Activated CD8-positive, alpha-beta memory T cell treated with anti-CD3 and anti-CD28 coated beads, Interleukin-2, amount 50 U/mL, for 1 hour (primary cell): ENCODE results near the gene FBXO41.

Experiments used
- DNase-seq: peaks from one replicate; pipeline ENCODE4 v3.0.0-alpha.2; 2020; ENCODE audit errors: extremely low read depth

Gene FBXO41

DNA sequence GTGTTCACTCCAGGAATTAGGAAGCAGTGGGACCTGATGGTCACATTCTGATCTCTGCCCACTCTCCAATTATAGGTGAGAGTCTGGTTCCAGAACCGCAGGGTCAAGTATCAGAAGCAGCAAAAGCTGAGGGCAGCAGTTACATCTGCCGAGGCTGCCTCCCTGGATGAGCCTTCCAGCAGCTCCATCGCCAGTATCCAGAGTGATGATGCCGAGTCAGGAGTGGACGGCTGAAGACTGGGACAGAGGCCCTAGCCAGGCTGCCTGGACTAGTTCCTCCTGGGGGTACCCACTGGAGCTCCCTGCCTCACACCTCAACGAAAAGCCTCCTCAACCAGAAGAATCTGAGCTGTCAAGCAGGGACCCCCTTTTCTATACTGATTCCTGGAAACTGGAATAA, 73.6 kb downstream of the FBXO41 start:
- DNase-seq: no peak

DNA sequence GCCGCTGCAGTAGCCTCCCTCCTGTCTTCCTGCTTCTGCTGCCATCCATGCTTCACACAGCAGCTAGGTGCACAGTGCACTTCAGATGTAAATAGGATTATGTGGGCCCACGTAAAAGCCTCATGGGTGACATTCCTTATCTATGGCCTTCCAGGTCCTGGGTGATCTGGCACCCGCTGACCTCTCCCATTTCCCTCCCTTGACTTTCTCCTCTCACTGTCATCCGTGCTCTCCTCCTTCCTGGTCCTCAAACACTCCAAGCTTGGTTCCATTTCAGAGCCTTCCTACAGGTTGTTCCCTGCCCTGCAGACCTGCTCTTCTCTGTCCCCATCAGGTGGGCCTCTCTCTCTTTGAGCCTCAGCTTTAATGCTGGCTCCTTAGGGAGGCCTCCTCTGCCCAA, 74.3 kb downstream of the FBXO41 start:
- no peak for DNase-seq

DNA sequence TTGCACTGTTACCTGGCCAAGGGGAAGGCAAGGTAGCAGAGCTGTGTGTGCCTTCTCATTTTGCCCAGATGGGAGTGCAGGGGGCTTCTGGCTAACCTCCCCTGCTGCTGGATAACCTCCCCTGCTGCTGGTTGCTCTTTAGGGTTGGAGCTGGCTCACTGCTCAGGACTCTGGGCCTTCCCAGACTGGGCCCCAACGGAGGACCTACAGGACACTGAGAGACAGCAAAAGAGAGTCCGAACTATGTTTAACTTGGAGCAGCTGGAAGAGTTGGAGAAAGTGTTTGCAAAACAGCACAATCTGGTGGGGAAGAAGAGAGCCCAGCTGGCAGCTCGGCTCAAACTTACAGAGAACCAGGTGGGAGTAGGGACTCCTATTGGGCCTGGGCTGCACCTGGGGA, 76.0 kb downstream of the FBXO41 start:
- no peak for DNase-seq

DNA sequence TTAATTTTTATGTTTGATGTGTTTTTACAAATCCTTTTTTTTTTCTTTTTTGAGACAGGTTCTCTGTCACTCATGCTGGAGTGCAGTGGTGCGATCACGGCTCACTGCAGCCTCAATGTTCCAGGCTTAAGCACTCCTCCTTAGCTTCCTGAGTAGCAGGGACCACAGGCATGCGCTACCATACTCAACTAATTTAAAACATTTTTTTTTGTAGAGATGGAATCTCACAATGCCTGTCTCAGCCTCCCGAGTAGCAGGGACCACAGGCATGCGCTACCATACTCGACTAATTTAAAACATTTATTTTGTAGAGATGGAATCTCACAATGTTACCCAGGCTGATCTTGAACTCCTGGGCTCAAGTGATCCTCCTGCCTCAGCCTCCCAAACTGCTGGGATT, 78.7 kb downstream of the FBXO41 start:
- no peak for DNase-seq
